ENCODE results near the gene NOP16.

NOP16 gene

GRCh38 chr5:176388444-176389134 lies at the start of gene NOP16, which contains the start of gene HIGD2A:
Gene NOP16 (minus strand): TSS chr5:176388598. CDS start chr5:176388539, 59 bp downstream.
Gene HIGD2A (plus strand): TSS chr5:176388751. CDS start chr5:176388820, 69 bp downstream.
- DNase-seq = peak; percentile 96

- no peak for DNase-seq
Measured at GRCh38 chr5:176436656-176437055, 48.3 kb upstream of the NOP16 start.

DNA sequence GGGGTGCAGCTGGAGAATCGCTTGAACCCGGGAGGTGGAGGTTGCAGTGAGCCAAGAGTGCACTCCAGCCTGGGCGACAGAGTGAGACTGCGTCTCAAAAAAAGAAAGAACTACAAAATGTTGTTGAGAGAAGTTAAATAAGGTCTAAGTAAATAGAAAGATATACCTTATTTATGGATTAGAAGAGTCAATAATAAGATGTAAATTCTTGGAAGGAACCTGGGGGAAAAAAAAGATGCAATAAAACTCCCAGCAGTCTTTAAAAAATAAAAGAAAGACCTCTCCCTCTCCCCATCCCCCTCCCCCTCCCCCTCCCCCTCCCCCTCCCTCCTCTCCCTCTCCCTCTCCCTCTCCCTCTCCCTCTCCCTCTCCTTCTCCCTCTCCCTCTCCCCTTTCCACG lies 44.3 kb upstream of the NOP16 start:
- DNase-seq = no peak

DNA sequence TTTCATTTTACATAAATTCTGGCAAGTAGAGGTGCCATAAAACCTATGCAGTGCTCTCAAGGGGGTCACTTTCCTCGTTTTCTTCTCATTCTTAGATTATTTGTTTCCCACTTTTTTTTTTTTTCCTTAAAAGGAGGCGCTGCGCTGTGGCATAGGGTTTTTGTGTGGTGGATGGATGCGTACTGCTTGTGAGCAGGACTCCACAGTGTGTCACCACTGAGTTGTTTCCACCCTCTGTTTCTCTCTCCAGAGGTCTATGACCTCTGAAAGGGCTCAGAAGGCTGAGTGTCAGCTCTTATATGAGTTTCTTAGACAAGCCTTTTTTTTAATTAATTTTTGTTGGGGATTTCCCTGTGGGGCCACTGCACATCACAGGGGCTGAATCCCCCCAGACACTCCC lies 41.6 kb upstream of the NOP16 start:
- DNase-seq = no peak

DNA sequence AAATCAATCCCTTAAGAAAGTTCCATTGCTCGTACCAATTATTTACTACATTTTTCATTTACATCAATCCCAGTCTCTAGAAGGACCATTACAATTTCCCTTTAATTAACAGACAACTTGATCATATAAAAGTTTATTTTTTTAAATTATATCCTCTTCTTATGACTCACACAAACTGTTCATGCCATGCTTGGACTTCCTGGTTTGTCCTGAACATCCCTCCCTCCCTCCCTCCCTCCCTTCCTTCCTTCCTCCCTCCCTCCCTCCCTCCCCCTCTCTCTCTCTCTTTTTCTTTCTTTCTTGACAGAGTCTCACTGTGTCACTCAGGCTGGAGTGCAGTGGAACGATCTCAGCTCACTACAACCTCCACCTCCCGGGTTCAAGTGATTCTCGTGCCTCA lies 39.6 kb upstream of the NOP16 start:
- DNase-seq = no peak

DNA sequence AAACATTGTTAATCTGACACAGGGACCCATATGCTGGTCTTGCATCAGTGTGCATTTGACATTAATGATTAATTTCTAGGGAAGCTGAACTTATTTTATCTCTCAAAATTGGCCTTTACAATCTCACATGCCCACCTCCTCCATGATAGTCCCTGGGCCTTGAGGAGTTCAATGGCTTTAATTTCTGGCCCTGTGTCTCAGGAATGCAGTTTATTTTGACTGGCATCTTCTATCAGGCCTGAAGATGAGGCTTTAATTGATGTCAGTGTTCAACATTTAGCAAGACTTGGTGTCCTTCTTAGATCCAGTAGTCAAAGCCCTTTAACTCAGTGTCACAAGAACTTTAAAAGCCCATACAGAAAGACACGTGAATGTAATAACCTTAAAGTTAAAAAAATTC lies 38.5 kb upstream of the NOP16 start:
- DNase-seq = no peak

DNA sequence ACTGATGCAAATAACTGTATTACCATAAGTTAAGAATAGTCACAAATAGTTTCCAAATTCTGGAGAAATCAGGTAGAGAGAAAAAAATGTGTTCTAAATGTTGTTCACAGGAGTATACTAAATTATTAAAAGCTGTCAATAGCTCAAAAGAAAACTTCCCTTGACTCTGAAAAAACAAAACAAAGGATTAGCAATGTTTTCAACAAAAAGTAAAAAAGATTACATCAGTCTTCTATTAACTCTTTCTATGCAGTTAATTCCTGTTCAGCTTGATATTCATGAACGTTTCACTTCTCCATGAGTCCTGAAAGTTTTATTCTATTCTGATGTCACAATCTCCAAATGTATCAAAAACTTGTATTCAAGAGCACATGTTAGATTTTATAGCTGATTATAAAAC lies 37.4 kb upstream of the NOP16 start:
- no peak for DNase-seq

GRCh38 chr5:176425138-176425537 lies 36.7 kb upstream of the NOP16 start:
- no peak for DNase-seq

DNA sequence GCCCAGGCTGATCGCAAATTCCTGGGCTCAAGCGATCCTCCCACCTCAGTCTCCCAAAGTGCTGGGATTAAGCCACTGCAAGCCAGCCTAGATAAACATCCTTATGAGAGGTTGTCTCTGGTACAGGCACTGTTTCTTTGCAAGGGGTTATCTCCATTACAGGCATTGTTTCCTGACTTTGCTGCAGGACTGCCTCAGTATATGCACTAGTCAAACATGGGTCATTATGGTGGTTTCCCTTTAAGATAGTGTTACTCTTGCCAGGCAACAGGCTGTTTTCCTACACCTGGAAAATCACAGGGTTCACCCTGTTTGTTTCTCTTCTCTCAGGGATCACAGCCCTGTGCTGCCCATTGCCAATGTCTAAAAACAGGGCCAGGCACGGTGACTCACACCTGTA lies 35.8 kb upstream of the NOP16 start:
- DNase-seq = no peak

DNA sequence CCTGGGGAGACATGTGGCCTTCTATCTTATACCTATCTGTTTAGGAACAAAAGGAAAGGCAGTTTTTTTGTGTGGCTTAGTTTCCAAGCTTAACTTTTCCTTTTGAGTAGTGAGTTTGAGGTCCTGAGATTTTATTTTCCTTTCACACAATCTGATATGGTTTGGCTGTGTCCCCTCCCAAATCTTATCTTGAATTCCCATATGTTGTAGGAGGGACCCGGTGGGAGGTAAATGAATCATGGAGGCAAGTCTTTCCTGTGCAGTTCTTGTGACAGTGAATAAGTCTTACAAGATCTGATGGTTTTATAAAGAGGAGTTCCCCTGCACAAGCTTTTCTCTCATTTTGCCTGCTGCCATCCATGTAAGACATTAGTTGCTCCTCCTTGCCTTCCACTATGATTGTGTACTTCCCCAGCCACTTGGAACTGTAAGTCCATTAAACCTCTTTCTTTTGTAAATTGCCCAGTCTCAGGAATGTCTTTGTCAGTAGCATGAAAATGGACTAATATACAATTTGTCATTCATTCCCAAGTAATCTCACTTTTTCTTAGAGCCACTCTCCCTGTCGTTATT lies 32.7 kb upstream of the NOP16 start:
- no peak for DNase-seq

DNA sequence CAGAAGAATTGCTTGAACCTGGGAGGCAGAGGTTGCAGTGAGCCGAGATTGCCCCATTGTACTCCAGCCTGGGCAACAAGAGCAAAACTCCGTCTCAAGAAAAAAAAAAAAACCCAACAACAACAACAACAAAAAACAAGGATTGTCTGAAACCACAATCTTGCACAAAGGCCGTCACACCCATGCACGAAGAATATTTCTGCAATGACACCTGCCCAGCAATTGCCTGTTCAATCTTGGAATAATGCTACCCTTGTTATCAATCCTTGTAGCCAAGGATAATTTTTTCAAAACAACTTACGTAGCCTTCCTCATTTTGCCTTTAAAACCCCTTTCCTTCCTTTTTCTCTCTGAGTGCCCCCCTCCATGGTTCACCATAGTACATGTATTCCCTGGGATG lies 31.7 kb upstream of the NOP16 start:
- no peak for DNase-seq

GRCh38 chr5:176418251-176418650 lies 29.9 kb upstream of the NOP16 start:
- DNase-seq = no peak

- no peak for DNase-seq
Measured at GRCh38 chr5:176416965-176417364, 28.6 kb upstream of the NOP16 start.

- DNase-seq = peak; percentile 63
Measured at GRCh38 chr5:176415952-176416924, 27.8 kb upstream of the NOP16 start, which contains the start of gene CLTB. Gene CLTB (minus strand): TSS chr5:176416539. CDS start chr5:176416363, 176 bp downstream.

GRCh38 chr5:176415240-176415951 lies 27.0 kb upstream of the NOP16 start:
- DNase-seq = no peak

GRCh38 chr5:176414704-176415103 lies 26.3 kb upstream of the NOP16 start:
- no peak for DNase-seq

GRCh38 chr5:176413709-176414191 lies 25.4 kb upstream of the NOP16 start:
- no peak for DNase-seq

DNA sequence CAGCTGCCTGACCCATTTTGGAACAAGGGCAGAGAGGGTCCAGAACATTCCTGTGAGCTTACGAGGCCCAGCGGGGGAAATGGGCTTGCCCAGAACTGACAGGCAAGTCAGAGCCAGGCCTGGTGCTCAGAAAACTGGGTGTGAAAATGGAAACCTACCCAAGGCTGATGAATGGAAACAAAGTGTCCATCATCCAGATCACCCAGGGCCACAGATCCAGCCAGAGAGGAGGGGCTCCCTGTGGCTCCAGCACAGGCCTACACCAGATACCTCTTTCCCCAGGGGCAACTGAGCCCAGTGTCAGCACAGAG lies 24.8 kb upstream of the NOP16 start:
- no peak for DNase-seq

- DNase-seq = no peak
Measured at GRCh38 chr5:176412517-176413254, 24.3 kb upstream of the NOP16 start.

DNA sequence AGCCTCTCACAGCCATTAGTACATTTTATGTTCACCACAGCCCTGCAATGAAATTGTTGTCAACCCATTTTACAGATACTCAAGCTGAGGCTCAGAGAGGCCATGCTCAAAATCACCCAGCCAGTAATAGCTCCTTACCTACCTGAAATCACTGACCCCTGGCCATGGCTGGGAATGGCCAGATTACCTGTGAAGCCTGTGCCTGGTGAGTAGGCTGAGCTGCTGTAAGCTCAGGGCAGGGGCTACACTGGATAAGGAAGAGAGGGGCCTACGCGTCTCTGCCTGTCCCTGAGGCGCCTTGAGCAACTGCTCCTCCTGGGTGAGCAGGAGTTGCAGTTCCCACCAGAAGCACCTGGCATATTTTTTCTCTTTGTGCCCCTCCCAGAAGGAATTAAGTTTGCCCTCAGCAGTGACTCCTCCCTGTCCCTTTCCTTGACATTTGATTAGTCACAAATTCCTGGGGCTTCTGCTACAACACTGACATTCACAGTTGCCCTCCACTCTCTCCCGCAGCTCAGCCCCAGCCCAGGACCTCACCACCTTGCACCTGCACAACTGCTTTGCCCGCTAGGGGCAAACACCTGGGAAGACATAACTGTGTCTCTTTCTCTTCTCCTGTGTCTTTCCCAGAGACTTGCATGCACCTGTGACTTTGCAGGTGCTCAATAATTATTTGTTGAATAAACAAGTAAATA lies 22.2 kb upstream of the NOP16 start:
- no peak for DNase-seq

- no peak for DNase-seq
Measured at GRCh38 chr5:176409765-176410164, 21.4 kb upstream of the NOP16 start.

GRCh38 chr5:176408590-176408989 lies 20.2 kb upstream of the NOP16 start:
- no peak for DNase-seq

Measured in NCI-H1092 (cell line).